Skeletal muscle satellite cell (primary cell): Measurements from ENCODE around the gene MYL2. TPM values are rescaled to one million over a fixed set of nuclear protein-coding genes. Genes with fewer than 3 reads are reported as not detected.
"Not testable (repeated sequence)": the region's sequence is repeated elsewhere in the genome, so short reads cannot be mapped to it uniquely, and the experiment has no call there.

Experiments used
- H3K27me3 ChIP-seq: 2 replicates; pipeline ENCODE4 v1.7.0; 2013; ENCODE audit warnings: low read length; ENCODE audit not compliant: control insufficient read depth, insufficient read depth
- H3K36me3 ChIP-seq: 2 replicates; pipeline ENCODE4 v1.7.0; 2013; ENCODE audit warnings: mild to moderate bottlenecking, control low read depth, low read length; ENCODE audit not compliant: insufficient read depth
- H3K4me1 ChIP-seq: 2 replicates; pipeline ENCODE4 v1.7.0; 2013; ENCODE audit warnings: low read length; ENCODE audit not compliant: control insufficient read depth, insufficient read depth
- H3K4me2 ChIP-seq: 2 replicates; pipeline ENCODE4 v1.7.0; 2013; ENCODE audit warnings: mild to moderate bottlenecking, low read length
- H3K4me3 ChIP-seq: 2 replicates; pipeline ENCODE4 v1.7.0; 2013; ENCODE audit warnings: low read length
- H3K9ac ChIP-seq: 2 replicates; pipeline ENCODE4 v1.7.0; 2013; ENCODE audit warnings: mild to moderate bottlenecking, low read depth, low read length, moderate library complexity
- H3K9me3 ChIP-seq: replicated peaks from 2 replicates; pipeline ENCODE4 v1.7.0; 2013; ENCODE audit warnings: mild to moderate bottlenecking, control low read depth, low read length
- total RNA-seq: library from RNA; depleted of rRNA; stranded (reverse); fragments of >200 nt; gene quantifications from 2 replicates; pipeline ENCODE4 v1.2.3, GENCODE V29; 2012; rRNA removed

Gene MYL2
- 0.44 TPM in 1 of 2 replicates, not detected in the other for total RNA-seq

GRCh38 chr12:110920324-110920910 lies at the start of gene MYL2:
TSS of gene MYL2 (minus strand) at chr12:110920579. CDS start at chr12:110920529, 50 bp downstream.
- H3K9me3 ChIP-seq = no peaks in the 10 kb centered on the region
- H3K4me2 ChIP-seq = no peak within 1 kb of the TSS
- H3K4me1 ChIP-seq = no peaks in the 10 kb centered on the region
- H3K4me3 ChIP-seq = no peak within 1 kb of the TSS
- no peaks in the 10 kb centered on the region for H3K36me3 ChIP-seq
- no peak within 1 kb of the TSS for H3K9ac ChIP-seq
- H3K27me3 ChIP-seq = peaks cover 13% of the 10 kb centered on the region

- Histone ChIP-seq H3K4me3 (no peak overlapping the region), H3K4me1 (no peaks in the 10 kb centered on the region), H3K9me3 (no peaks in the 10 kb centered on the region), H3K36me3 (no peaks in the 10 kb centered on the region), H3K9ac (no peak overlapping the region), H3K27me3 (peaks cover 21% of the 10 kb centered on the region), H3K4me2 (no peak overlapping the region)
These were observed 45.8 kb upstream of the MYL2 start for GRCh38 chr12:110966081-110966760.

GRCh38 chr12:110965574-110965973 lies 45.2 kb upstream of the MYL2 start:
- Histone ChIP-seq H3K36me3 (no peaks in the 10 kb centered on the region), H3K27me3 (peaks cover 21% of the 10 kb centered on the region), H3K4me3 (no peak overlapping the region), H3K9ac (no peak overlapping the region), H3K9me3 (no peaks in the 10 kb centered on the region), H3K4me2 (no peak overlapping the region), H3K4me1 (no peaks in the 10 kb centered on the region)

- Histone ChIP-seq H3K27me3 (peaks cover 4% of the 10 kb centered on the region), H3K4me1 (no peaks in the 10 kb centered on the region), H3K9ac (no peak overlapping the region), H3K4me3 (no peak overlapping the region), H3K4me2 (no peak overlapping the region), H3K36me3 (no peaks in the 10 kb centered on the region), H3K9me3 (no peaks in the 10 kb centered on the region)
These were observed 40.4 kb upstream of the MYL2 start for GRCh38 chr12:110960795-110961194.

- Histone ChIP-seq H3K9ac (no peak overlapping the region), H3K36me3 (no peaks in the 10 kb centered on the region), H3K4me2 (no peak overlapping the region), H3K4me1 (no peaks in the 10 kb centered on the region), H3K27me3 (peaks cover 8% of the 10 kb centered on the region), H3K9me3 (no peaks in the 10 kb centered on the region), H3K4me3 (no peak overlapping the region)
These were observed 37.3 kb upstream of the MYL2 start for GRCh38 chr12:110957652-110958051.

GRCh38 chr12:110957159-110957558 lies 36.8 kb upstream of the MYL2 start:
- no peaks in the 10 kb centered on the region for H3K36me3 ChIP-seq
- no peaks in the 10 kb centered on the region for H3K4me1 ChIP-seq

GRCh38 chr12:110950867-110951266 lies 30.5 kb upstream of the MYL2 start:
- H3K4me2 ChIP-seq, H3K4me3 ChIP-seq, H3K27me3 ChIP-seq, H3K9ac ChIP-seq, H3K9me3 ChIP-seq, H3K4me1 ChIP-seq, H3K36me3 ChIP-seq: not testable (repeated sequence)

More at GRCh38 chr12:110957159-110957558, 36.8 kb upstream of the MYL2 start:
- no peak overlapping the region for H3K4me3 ChIP-seq
- no peak overlapping the region for H3K9ac ChIP-seq
- peaks cover 8% of the 10 kb centered on the region for H3K27me3 ChIP-seq
- H3K9me3 ChIP-seq = no peaks in the 10 kb centered on the region
- H3K4me2 ChIP-seq = no peak overlapping the region

GRCh38 chr12:110950466-110950865 lies 30.1 kb upstream of the MYL2 start:
- not testable (repeated sequence) for H3K4me3 ChIP-seq, H3K4me2 ChIP-seq, H3K36me3 ChIP-seq, H3K9me3 ChIP-seq, H3K4me1 ChIP-seq, H3K9ac ChIP-seq, H3K27me3 ChIP-seq

- Histone ChIP-seq H3K4me2 (no peak overlapping the region), H3K4me1 (no peaks in the 10 kb centered on the region), H3K4me3 (no peak overlapping the region), H3K9ac (no peak overlapping the region), H3K27me3 (peaks cover 2% of the 10 kb centered on the region), H3K36me3 (no peaks in the 10 kb centered on the region), H3K9me3 (no peaks in the 10 kb centered on the region)
These were observed 27.7 kb upstream of the MYL2 start for GRCh38 chr12:110948041-110948440.

GRCh38 chr12:110943373-110943772 lies 23.0 kb upstream of the MYL2 start:
- peaks cover 3% of the 10 kb centered on the region for H3K27me3 ChIP-seq
- no peak overlapping the region for H3K4me2 ChIP-seq
- H3K36me3 ChIP-seq = no peaks in the 10 kb centered on the region
- H3K9ac ChIP-seq = no peak overlapping the region
- H3K4me3 ChIP-seq = no peak overlapping the region
- no peaks in the 10 kb centered on the region for H3K4me1 ChIP-seq
- no peaks in the 10 kb centered on the region for H3K9me3 ChIP-seq

GRCh38 chr12:110941391-110941790 lies 21.0 kb upstream of the MYL2 start:
- no peak overlapping the region for H3K9ac ChIP-seq
- no peaks in the 10 kb centered on the region for H3K36me3 ChIP-seq
- H3K4me3 ChIP-seq = no peak overlapping the region
- H3K4me2 ChIP-seq = no peak overlapping the region
- peaks cover 3% of the 10 kb centered on the region for H3K27me3 ChIP-seq
- no peaks in the 10 kb centered on the region for H3K9me3 ChIP-seq
- no peaks in the 10 kb centered on the region for H3K4me1 ChIP-seq

GRCh38 chr12:110940933-110941332 lies 20.6 kb upstream of the MYL2 start:
- Histone ChIP-seq H3K4me1 (no peaks in the 10 kb centered on the region), H3K27me3 (peaks cover 3% of the 10 kb centered on the region), H3K4me3 (no peak overlapping the region), H3K9ac (no peak overlapping the region), H3K4me2 (no peak overlapping the region), H3K9me3 (no peaks in the 10 kb centered on the region), H3K36me3 (no peaks in the 10 kb centered on the region)
